Nephron progenitor cell (in vitro differentiated cells): ENCODE measurements around the gene PLXNA3.

Experiments used
- DNase-seq: peaks from one replicate; pipeline ENCODE4 v3.0.0; 2021
- H3K27ac Mint-ChIP-seq: 2 replicates; pipeline ENCODE4 v1.8.0; 2021; ENCODE audit warnings: mild to moderate bottlenecking, moderate library complexity, mixed read lengths
- H3K27me3 Mint-ChIP-seq: 2 replicates; pipeline ENCODE4 v1.8.0; 2021; ENCODE audit warnings: mild to moderate bottlenecking, low read depth, mixed read lengths; ENCODE audit not compliant: poor library complexity
- H3K36me3 Mint-ChIP-seq: 2 replicates; pipeline ENCODE4 v1.8.0; 2021; ENCODE audit warnings: low read depth, mixed read lengths
- H3K4me1 Mint-ChIP-seq: 2 replicates; pipeline ENCODE4 v1.8.0; 2021; ENCODE audit warnings: mixed read lengths
- H3K4me3 Mint-ChIP-seq: 2 replicates; pipeline ENCODE4 v1.8.0; 2021; ENCODE audit warnings: mild to moderate bottlenecking, moderate library complexity, mixed read lengths
- H3K9me3 Mint-ChIP-seq: 2 replicates; pipeline ENCODE4 v1.8.0; 2021; ENCODE audit warnings: mild to moderate bottlenecking, moderate library complexity, mixed read lengths
- TF ChIP-seq, protein P1 (sequence below): fragments of 200-600 bp; sonication (generic); IDR thresholded peaks from 2 replicates; pipeline ENCODE4 v1.5.0; 2021; ENCODE audit warnings: antibody characterized with exemption

Gene PLXNA3

DNA sequence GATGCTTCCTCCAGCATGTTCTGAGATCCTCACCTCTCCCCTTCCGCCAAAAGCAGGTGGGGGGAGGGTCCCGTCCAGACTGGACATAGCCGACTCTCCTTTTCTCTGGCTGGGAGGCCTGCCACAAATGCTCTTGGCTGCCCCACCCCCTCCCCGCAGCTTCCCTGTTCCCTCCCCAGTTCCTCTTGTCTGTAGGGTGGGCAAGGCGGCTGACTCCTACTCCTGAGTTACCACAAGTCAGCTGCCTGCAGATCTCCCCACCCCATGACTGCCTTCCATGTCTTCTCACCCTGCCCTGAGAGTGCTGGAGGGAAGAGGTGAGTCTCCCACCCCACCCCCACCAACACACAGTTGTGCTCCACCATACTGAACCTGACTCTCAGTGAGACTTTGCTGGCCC, 26.7 kb upstream of the PLXNA3 start:
- Mint-ChIP-seq H3K4me1 (peaks cover 33% of the 10 kb centered on the region), H3K27ac (no peak overlapping the region), H3K9me3 (peaks cover 67% of the 10 kb centered on the region), H3K27me3 (peaks cover 6% of the 10 kb centered on the region), H3K36me3 (peaks cover 27% of the 10 kb centered on the region), H3K4me3 (no peak overlapping the region)
- no peak for DNase-seq
- TF ChIP-seq, protein P1, sequence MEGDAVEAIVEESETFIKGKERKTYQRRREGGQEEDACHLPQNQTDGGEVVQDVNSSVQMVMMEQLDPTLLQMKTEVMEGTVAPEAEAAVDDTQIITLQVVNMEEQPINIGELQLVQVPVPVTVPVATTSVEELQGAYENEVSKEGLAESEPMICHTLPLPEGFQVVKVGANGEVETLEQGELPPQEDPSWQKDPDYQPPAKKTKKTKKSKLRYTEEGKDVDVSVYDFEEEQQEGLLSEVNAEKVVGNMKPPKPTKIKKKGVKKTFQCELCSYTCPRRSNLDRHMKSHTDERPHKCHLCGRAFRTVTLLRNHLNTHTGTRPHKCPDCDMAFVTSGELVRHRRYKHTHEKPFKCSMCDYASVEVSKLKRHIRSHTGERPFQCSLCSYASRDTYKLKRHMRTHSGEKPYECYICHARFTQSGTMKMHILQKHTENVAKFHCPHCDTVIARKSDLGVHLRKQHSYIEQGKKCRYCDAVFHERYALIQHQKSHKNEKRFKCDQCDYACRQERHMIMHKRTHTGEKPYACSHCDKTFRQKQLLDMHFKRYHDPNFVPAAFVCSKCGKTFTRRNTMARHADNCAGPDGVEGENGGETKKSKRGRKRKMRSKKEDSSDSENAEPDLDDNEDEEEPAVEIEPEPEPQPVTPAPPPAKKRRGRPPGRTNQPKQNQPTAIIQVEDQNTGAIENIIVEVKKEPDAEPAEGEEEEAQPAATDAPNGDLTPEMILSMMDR = no peak

DNA sequence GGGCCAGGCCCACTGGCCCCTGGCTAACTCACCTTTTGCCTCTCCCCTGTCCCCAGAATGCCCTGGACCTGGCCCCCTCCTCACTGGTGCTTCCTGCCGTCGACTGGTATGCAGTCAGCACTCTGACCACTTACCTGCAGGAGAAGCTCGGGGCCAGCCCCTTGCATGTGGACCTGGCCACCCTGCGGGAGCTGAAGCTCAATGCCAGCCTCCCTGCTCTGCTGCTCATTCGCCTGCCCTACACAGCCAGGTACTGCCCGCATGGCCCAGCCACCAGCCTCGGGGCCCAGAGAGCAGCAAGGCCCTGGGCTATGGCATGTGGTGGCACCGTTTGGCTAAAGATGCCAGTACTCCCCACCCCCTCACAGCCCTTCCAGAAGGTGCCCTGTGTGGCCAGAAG, 25.9 kb upstream of the PLXNA3 start:
- TF ChIP-seq, protein P1 = no peak
- Mint-ChIP-seq H3K27ac (no peak overlapping the region), H3K9me3 (peaks cover 62% of the 10 kb centered on the region), H3K4me1 (peaks cover 33% of the 10 kb centered on the region), H3K4me3 (no peak overlapping the region), H3K27me3 (peaks cover 6% of the 10 kb centered on the region), H3K36me3 (peaks cover 27% of the 10 kb centered on the region)
- DNase-seq = no peak

DNA sequence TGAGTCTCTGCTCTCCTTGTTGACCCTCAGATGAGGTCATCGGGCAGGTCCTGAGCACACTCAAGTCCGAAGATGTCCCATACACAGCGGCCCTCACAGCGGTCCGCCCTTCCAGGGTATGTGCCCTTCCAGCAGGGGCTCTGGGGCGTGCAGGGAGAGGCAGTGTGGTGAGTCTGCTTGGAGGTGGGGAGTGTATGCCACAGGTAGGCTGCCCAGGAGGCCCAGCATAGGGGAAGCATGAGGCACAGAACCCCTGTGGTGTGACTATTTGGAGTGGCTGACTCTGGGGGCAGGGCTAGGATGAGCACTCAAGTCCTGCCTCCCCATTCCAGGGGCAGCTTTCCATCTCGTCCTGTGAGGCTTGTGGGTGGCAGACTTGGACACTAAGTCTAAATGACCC, 24.5 kb upstream of the PLXNA3 start:
- H3K27me3 Mint-ChIP-seq = peaks cover 6% of the 10 kb centered on the region
- H3K9me3 Mint-ChIP-seq = peaks cover 62% of the 10 kb centered on the region
- peaks cover 27% of the 10 kb centered on the region for H3K36me3 Mint-ChIP-seq
- TF ChIP-seq, protein P1 = no peak
- H3K27ac Mint-ChIP-seq = no peak overlapping the region
- no peak for DNase-seq
- H3K4me3 Mint-ChIP-seq = no peak overlapping the region
- peaks cover 36% of the 10 kb centered on the region for H3K4me1 Mint-ChIP-seq

DNA sequence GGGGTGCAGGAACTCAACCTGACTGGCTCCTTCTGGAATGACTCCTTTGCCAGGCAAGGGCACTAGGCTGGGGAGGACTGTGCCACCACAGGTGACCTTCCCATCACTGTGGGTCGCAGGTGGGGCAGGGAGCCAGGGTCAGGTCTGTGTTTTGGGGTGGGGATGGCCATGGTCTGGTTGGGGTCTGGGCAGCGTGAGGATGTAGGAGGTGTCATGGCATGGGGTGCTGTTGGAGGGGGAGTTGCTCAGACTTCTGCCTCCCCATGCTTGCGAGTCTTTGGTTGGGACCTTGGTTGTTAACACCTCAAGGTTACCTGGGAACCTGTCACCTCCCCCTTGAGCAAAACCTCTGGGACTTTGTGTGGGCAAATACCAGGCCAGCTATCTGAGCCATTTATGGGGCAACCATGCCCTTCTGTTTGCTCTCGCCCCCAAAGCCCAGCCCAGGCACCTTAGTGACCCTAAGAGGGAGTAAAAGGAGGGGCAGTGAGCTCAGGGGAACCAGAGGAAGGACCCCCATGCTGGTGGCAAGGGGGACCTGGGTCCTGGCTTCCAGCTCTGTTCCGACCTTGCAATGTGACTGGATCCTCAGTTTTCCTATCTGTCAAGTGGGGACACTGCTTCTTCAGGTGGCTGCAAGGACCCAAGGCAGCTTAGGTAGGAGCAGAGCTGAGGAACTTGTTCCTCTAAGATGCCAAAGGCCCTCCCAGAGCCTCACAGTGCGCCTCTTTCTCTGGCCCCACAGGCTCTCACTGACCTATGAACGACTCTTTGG, 23.5 kb upstream of the PLXNA3 start:
- Mint-ChIP-seq H3K9me3 (peaks cover 63% of the 10 kb centered on the region), H3K27ac (no peak overlapping the region), H3K36me3 (peaks cover 27% of the 10 kb centered on the region), H3K27me3 (peaks cover 6% of the 10 kb centered on the region), H3K4me1 (peaks cover 33% of the 10 kb centered on the region), H3K4me3 (no peak overlapping the region)
- DNase-seq = no peak
- TF ChIP-seq, protein P1 = no peak

DNA sequence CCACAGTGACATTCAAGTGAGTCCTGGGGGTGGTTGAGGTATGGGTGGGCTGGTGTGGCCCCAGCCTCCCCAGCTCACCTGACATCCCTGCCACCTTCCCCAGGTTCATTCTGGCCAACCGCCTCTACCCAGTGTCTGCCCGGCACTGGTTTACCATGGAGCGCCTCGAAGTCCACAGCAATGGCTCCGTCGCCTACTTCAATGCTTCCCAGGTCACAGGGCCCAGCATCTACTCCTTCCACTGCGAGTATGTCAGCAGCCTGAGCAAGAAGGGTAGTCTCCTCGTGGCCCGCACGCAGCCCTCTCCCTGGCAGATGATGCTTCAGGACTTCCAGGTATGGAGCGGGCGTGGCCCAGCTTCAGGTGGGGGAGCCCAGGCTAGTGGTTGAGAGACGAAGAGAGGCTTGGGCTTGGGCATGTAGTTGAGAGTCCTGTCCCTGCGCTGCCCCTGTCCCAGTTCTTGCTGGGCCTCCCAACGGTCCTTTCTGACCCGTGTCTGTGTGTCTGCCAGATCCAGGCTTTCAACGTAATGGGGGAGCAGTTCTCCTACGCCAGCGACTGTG, 22.8 kb upstream of the PLXNA3 start:
- H3K27ac Mint-ChIP-seq = no peak overlapping the region
- H3K4me3 Mint-ChIP-seq = no peak overlapping the region
- peaks cover 27% of the 10 kb centered on the region for H3K36me3 Mint-ChIP-seq
- H3K27me3 Mint-ChIP-seq = peaks cover 6% of the 10 kb centered on the region
- TF ChIP-seq, protein P1 = no peak
- no peak for DNase-seq
- H3K4me1 Mint-ChIP-seq = peaks cover 29% of the 10 kb centered on the region
- H3K9me3 Mint-ChIP-seq = peaks cover 65% of the 10 kb centered on the region
